Stimulated activated CD4-positive, alpha-beta T cell treated with anti-CD3 and anti-CD28 coated beads, TNF-alpha, amount 100 ng/mL, for 24 hours (primary cell): ENCODE measurements around the gene LCP2.

Experiments
- DNase-seq, 3 experiments: peaks; one replicate each; pipeline ENCODE4 v3.0.0-alpha.2; 2020; ENCODE audit warnings: low read depth in 3 of 3

The LCP2 gene

GRCh38 chr5:170297589-170298462 lies at the start of gene LCP2:
Gene LCP2, minus strand, starts transcription at chr5:170297777. Its CDS starts 166 bp downstream, at chr5:170297611.
- DNase-seq: peak in 1 of 3 experiments; percentile 56

GRCh38 chr5:170347022-170347567 lies 49.5 kb upstream of the LCP2 start:
- DNase-seq: no peak

GRCh38 chr5:170345971-170346370 lies 48.4 kb upstream of the LCP2 start:
- no peak for DNase-seq

DNA sequence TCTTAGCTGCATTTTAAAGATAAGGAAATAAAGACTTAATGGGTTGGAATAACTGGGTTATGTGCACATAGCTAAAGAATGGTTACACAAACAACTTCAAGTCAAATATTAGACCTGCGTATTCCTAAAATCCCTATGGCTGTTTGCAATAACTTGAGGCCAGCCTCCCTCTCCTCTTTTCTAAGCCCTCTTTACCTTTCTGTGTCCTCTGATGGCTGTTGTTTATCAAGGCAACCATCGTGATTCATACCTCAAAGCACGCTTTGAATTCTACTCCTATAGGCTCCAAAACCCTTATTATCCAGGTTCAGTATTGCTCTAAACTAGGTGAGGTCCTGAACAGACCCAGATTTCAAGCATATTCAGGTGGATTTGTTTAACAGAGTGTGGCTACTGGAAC lies 45.6 kb upstream of the LCP2 start:
- DNase-seq: no peak

DNA sequence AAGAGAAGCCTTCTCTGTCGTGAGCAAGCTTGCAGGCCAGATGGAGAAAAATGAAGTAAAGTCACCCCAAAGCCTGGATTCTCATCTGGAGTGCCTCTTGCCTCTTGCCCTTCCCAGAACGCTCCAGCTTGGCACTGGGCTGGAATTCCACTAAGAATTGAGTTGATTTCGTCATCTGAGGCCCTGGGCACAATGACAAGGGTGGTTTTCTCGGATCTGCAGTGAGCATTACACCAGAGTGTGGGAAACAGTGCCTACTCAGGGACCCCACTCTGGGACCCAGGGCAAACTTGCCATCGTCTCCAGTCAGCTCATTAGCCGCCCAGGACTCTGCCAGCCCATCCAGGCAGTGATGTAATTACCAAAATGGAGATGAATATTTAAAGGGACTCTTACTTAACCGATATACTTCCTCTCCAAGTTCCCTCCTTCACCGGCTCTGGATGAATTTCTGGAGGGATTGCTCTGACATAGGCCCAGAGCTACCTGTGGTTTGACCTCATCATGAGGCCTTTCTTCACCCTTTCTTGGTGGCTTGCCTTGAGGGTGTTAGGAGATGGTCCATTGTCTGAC lies 44.7 kb upstream of the LCP2 start:
- DNase-seq: no peak

DNA sequence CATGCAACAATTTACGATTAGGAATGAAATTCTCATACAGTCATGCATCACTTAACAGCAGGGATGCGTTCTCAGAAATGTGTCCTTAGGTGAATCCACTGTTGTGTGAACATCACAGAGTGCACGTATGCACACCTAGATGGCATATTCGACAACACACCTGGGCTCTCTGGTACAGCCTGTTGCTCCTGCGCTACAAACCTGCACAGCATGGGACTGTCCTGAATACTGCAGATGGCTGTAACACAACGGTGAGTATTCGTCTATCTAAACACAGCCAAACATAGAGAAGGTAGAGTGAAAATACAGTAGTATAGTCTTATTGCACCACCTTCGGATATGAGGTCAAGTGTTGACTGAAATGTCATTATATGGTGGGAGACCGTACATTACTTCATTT lies 44.0 kb upstream of the LCP2 start:
- no peak for DNase-seq

DNA sequence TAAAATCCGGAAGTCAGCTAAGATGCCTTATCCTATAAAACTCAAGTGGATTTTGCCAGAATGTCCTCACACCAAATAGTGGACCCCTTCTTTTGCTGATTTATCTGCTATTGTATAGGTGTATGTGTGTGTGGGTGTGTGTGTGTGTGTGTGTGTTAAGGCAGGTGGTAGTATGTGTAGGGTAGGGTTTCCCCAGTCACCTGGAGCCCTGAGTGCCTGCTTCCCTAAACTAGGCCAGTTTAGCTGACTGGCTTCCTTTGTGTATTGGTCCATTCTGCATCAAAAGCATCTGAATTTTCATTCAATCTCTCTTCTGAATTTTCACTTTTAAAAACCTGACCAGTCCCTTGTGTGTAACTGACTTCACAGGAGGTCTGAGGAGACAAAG lies 42.2 kb upstream of the LCP2 start:
- no peak for DNase-seq

GRCh38 chr5:170338933-170339779 lies 41.6 kb upstream of the LCP2 start:
- peak; percentile 42 to 63 (median 48) for DNase-seq

- DNase-seq: no peak
Observed at GRCh38 chr5:170338291-170338690, 40.7 kb upstream of the LCP2 start.

DNA sequence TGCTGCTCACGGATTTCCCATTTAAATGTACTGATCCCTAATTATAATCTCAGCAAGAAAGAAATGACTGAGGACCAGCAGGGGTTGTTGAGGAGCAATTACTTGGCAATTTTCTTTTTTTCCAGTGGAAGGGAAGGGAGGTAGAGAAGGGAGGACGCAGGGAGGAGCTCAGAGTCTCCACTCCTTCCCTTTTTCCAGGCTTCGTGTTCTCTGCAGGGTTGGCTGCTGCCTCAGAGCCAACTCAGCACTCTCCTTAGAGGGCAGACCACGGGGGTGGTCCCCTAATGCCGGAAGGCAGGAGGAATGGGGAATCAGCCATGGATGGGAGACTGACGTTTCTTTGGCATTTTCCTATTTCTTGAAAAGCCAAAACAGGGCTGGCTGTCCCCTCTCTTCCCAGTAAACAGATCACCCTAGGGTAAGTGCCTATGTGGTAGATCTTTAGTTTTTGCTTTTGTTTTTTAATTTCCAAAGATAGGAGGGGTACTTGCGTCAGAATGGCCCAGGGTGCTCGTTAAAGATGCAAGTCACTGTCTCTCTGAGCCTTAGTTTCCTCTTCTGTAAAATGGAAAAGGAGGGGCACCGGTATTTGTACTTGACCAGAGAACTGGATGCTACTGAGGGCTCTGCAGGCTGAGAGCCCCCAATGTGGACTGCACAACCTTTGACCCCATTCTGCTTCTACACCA lies 39.6 kb upstream of the LCP2 start:
- no peak for DNase-seq

- no peak for DNase-seq
Observed at GRCh38 chr5:170336065-170336464, 38.5 kb upstream of the LCP2 start.

GRCh38 chr5:170334626-170335025 lies 37.0 kb upstream of the LCP2 start:
- DNase-seq: peak in 1 of 3 experiments; percentile 37

DNA sequence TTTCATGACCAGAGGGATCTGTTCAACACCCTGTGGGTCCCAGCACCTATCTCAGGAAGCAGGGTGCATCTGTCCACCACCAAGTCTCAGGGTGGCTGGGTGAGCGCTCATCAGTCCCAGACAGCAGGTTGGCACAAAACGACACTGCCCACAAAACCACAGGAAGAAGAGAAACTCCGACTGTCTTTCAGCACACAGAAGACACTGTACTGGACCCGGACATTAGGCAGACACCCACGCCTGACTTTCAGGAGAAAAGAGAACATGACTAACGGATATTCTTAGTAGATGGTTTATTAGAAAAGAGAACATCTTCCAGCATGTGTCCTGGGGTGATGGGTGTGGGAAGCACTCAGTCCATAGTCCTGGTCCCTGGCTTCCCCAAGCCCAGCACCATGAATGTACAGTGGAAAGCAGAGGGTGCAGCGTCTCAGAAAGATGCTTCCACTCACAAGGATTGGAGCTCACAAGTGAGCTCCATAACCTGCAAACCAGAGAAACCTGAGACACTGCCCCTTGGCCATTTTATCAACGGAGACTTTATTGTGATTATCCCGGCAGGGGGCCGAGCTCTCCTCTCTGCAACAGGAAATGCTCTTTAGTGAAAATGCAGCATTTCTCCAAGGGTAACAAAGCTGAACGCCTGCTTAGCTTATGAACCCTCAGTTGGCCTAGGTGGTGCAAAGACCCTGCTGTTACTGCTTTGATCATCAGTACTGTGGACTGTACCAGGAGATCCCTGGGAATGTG lies 35.8 kb upstream of the LCP2 start:
- DNase-seq: peak; percentile 36 to 61 (median 47)

DNA sequence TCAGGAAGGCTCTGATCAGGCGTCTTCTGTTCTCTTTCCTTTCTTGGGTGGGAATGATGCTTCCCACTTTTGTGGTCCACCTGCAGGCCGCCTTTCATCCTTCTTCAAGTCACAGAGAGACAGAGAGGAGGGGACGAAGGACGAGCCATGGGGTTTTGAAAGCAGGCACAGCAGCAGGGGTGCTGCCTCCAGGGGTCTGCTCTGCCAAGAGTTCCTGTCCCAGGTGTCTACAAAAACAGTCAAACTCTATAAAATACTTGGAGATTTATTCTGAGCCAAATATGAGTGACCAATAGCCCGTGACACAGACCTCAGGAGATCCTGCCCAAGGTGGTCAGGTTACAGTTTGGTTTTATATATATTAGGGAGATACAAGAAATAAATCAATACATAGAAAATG lies 34.5 kb upstream of the LCP2 start:
- no peak for DNase-seq

DNA sequence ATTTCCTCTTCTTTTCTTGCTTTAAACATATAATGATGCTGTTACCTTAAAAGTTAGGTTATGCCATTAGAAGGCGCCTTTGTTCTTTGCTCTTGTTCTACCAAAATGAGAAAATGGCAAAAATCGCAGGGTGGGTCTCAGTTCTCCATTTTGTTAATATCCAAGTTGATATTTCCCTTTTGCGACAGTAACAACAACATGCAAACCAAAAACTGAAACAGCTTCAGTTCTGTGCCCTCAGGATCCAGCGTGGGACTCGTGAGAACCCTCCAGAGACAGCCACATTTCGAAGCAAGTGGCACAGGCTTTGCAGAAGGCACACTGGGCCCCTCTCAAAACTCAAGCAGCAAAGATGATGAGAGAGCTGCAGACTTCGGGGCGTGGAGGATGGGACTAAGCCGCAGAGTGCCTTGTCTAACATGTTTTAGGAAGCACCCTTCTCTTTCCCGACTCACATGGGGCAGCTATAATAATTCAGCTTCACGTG lies 33.0 kb upstream of the LCP2 start:
- DNase-seq: no peak

DNA sequence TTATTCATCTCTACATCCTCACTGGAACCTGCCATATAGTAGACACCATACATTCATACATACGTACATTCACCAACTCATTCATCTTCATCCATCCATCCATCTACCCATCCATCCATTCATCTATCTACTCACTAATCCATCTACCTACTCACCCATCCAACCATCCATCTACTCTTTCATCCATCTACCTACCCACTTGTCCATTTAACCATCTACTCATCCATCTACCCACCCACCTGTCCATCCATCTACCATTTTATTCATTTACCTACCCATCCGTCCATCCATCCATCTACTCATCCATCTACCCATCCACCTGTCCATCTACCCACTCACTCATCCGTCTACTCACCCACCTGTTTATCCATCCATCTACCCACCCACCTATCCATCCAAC lies 31.9 kb upstream of the LCP2 start:
- no peak for DNase-seq

- DNase-seq: no peak
Observed at GRCh38 chr5:170327829-170328228, 30.3 kb upstream of the LCP2 start.

DNA sequence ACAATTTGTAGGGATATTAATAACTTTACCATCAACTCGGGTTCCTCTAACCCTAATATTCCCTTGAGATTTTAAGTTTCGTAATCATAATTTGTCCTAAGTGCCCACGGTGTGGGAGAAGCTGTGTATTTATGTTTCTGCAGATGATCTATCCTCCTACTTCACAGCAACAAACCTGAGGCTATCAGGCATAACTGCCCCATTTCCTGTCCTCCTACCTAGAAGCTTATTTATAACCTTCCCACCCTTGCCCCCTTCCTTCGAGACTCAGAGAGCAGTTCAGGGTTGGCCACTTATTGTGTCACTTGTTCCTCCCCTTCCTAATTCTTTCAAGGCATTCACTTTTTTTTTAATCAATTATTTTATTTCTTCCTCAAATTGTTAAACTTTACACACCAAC lies 29.6 kb upstream of the LCP2 start:
- DNase-seq: no peak

- no peak for DNase-seq
Observed at GRCh38 chr5:170319301-170319700, 21.7 kb upstream of the LCP2 start.

- DNase-seq: no peak
Observed at GRCh38 chr5:170317499-170317898, 19.9 kb upstream of the LCP2 start.

DNA sequence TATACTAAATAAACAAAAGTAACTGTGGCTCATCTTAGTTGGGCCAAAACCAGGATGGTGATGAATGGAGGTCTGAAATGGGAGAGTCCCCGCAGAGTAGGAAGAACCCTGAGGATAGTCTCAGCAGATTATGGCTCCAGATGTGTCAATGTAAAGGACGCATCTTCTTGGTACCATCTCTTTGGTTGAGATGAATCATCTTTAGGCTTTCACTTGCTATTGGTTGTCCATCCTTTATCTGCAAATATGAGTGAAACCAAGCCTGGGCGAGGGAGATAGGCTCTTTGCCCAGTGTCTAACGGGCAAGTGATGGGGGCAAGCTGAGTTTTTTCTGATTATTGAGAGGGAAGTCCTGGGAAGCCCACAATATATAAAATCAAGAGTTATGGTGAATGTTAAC lies 19.4 kb upstream of the LCP2 start:
- DNase-seq: no peak
